ENCODE data around the gene PCF11. TPM values are rescaled to one million over a fixed set of nuclear protein-coding genes. Genes with fewer than 3 reads are reported as not detected.

Gene PCF11
- total and polyA plus RNA-seq, 2 of the 13 experiments (the other 11 are each of a cell fraction or from before 2014, with no cell fraction given) = 40.3 to 47.7 TPM

GRCh38 chr11:83170865-83171264 is 13.9 kb downstream of the PCF11 start (continued):
- TF ChIP-seq, protein P1, sequence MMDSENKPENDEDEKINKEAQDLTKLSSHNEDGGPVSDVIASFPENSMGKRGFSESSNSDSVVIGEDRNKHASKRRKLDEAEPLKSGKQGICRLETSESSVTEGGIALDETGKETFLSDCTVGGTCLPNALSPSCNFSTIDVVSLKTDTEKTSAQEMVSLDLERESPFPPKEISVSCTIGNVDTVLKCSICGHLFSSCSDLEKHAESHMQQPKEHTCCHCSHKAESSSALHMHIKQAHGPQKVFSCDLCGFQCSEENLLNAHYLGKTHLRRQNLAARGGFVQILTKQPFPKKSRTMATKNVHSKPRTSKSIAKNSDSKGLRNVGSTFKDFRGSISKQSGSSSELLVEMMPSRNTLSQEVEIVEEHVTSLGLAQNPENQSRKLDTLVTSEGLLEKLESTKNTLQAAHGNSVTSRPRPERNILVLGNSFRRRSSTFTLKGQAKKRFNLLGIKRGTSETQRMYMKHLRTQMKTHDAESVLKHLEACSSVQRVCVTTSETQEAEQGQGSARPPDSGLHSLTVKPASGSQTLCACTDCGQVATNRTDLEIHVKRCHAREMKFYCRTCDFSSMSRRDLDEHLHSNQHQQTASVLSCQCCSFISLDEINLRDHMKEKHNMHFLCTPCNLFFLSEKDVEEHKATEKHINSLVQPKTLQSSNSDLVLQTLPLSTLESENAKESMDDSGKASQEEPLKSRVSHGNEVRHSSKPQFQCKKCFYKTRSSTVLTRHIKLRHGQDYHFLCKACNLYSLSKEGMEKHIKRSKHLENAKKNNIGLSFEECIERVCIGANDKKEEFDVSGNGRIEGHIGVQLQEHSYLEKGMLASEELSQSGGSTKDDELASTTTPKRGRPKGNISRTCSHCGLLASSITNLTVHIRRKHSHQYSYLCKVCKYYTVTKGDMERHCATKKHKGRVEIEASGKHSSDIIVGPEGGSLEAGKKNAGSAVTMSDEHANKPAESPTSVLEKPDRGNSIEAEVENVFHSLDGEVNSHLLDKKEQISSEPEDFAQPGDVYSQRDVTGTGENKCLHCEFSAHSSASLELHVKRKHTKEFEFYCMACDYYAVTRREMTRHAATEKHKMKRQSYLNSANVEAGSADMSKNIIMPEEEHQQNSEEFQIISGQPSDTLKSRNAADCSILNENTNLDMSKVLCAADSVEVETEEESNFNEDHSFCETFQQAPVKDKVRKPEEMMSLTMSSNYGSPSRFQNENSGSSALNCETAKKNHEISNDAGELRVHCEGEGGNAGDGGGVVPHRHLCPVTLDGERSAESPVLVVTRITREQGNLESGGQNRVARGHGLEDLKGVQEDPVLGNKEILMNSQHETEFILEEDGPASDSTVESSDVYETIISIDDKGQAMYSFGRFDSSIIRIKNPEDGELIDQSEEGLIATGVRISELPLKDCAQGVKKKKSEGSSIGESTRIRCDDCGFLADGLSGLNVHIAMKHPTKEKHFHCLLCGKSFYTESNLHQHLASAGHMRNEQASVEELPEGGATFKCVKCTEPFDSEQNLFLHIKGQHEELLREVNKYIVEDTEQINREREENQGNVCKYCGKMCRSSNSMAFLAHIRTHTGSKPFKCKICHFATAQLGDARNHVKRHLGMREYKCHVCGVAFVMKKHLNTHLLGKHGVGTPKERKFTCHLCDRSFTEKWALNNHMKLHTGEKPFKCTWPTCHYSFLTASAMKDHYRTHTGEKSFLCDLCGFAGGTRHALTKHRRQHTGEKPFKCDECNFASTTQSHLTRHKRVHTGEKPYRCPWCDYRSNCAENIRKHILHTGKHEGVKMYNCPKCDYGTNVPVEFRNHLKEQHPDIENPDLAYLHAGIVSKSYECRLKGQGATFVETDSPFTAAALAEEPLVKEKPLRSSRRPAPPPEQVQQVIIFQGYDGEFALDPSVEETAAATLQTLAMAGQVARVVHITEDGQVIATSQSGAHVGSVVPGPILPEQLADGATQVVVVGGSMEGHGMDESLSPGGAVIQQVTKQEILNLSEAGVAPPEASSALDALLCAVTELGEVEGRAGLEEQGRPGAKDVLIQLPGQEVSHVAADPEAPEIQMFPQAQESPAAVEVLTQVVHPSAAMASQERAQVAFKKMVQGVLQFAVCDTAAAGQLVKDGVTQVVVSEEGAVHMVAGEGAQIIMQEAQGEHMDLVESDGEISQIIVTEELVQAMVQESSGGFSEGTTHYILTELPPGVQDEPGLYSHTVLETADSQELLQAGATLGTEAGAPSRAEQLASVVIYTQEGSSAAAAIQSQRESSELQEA (CRISPR knock-in tag; IDR thresholded peaks at IDR 0.05; ENCODE audit: not compliant biosample characterization) = no peak

- FAIRE-seq = no peak
- Histone ChIP-seq H3K36me3 (replicated peaks in 1 of 2; ENCODE audit: control insufficient read depth in 1 of 2, insufficient read depth in 2 of 2, low read length in 2 of 2) (peaks cover 15 to 39% of the 10 kb centered on the region in 2 experiments), H3K9me3 (ENCODE audit: low read length) (no peaks in the 10 kb centered on the region), H3K27ac (ENCODE audit: extremely low read length, insufficient read depth, low read length) (no peak overlapping the region), H3K9ac (ENCODE audit: insufficient read depth, low read depth, low read length) (no peak overlapping the region), H3K4me1 (ENCODE audit: insufficient read depth, low read length) (peaks cover 29% of the 10 kb centered on the region; the same call in 1 of the 2 replicates), H3K79me2 (ENCODE audit: insufficient read depth, low read length) (peaks cover 44% of the 10 kb centered on the region), H4K20me1 (ENCODE audit: insufficient read depth, low read length) (no peaks in the 10 kb centered on the region; the same call in 1 of the 2 replicates), H3K4me3 (replicated peaks in 1 of 3; ENCODE audit: insufficient read depth in 1 of 3, low read depth in 2 of 3, low read length in 3 of 3) (no peak overlapping the region), H2AFZ (ENCODE audit: low read length) (no peak overlapping the region), H3K27me3 (ENCODE audit: control insufficient read depth in 1 of 2, insufficient read depth in 2 of 2, low read length in 2 of 2) (no peaks in the 10 kb centered on the region), H3K4me2 (ENCODE audit: low read depth, low read length) (no peak overlapping the region)
- no peak for DNase-seq (ENCODE audit: low spot score)
- TF ChIP-seq THAP7 (CRISPR knock-in tag; IDR thresholded peaks at IDR 0.05) (no peak), ZMAT3 (CRISPR knock-in tag; conservative IDR thresholded peaks at IDR 0.05) (no peak), ZFP91 (CRISPR knock-in tag; IDR thresholded peaks at IDR 0.05; ENCODE audit: borderline replicate concordance) (no peak), CREB1 (IDR thresholded peaks at IDR 0.05) (no peak), CREB1 (CRISPR knock-in tag; IDR thresholded peaks at IDR 0.05) (no peak)
- in situ Hi-C loops (cut with HindIII; ENCODE audit: extremely low pct_ligation_motif_present, low pct_unique_long_range_greater_than_20kb) = no loop called here
- WGBS (ENCODE audit: low lambda C conversion rate) = 100% methylated on average over 4 of the region's 4 CpGs
- intact Hi-C loops (cut with micrococcal nuclease; ENCODE audit: unreplicated experiment) = no loop called here
- CTCF ChIA-PET (ENCODE audit: low intra/inter-chr PET ratio, low total read pairs) = no interaction called here
- no peak for ATAC-seq
- BruUV-seq (replicated peaks) = no TSS peak
- POLR2A ChIA-PET = interaction anchor here (1.6 kb wide), 1 partner anchor 79 kb away, joined by 5 read pairs; no protein-coding TSS in a partner anchor
Measured at GRCh38 chr11:83172551-83172950, 15.6 kb downstream of the PCF11 start.
